GM23338 (cell line): ENCODE data around the gene ITGB3. TPM values are rescaled to one million over a fixed set of nuclear protein-coding genes. Genes with fewer than 3 reads are reported as not detected.

Experiments used
- ATAC-seq: fragments of 200-7000 bp; cut with Tn5 transposase; 3 replicates; pipeline ENCODE4 v1.9.1; 2020
- DNase-seq: peaks from one replicate; pipeline ENCODE4 v3.0.0-alpha.2; 2015; ENCODE audit warnings: low spot score
- H2AFZ ChIP-seq: fragments of 200-600 bp; sonication (generic); 2 replicates; pipeline ENCODE4 v1.8.0; 2016; ENCODE audit warnings: antibody characterized with exemption, mild to moderate bottlenecking, moderate library complexity
- H3F3A ChIP-seq: fragments of 200-600 bp; sonication (generic); replicated peaks from 2 replicates; pipeline ENCODE4 v1.8.0; 2017; ENCODE audit warnings: antibody characterized with exemption, mixed run types, low read depth
- H3K27ac ChIP-seq: fragments of 200-600 bp; sonication (generic); 2 replicates; pipeline ENCODE4 v1.6.1; 2016; ENCODE audit warnings: low read depth
- H3K27me3 ChIP-seq: fragments of 200-600 bp; sonication (generic); 2 replicates; pipeline ENCODE4 v1.8.0; 2016; ENCODE audit warnings: mild to moderate bottlenecking, mixed run types, moderate library complexity; ENCODE audit not compliant: insufficient read depth
- H3K36me3 ChIP-seq: fragments of 200-600 bp; sonication (generic); 2 replicates; pipeline ENCODE4 v1.8.0; 2016; ENCODE audit warnings: mild to moderate bottlenecking; ENCODE audit not compliant: insufficient read depth
- H3K4me1 ChIP-seq: fragments of 200-600 bp; sonication (generic); 2 replicates; pipeline ENCODE4 v1.8.0; 2016; ENCODE audit warnings: mild to moderate bottlenecking, moderate library complexity; ENCODE audit not compliant: insufficient read depth
- H3K4me2 ChIP-seq: fragments of 200-600 bp; sonication (generic); 2 replicates; pipeline ENCODE4 v1.7.1; 2017; ENCODE audit warnings: mixed run types
- H3K4me3 ChIP-seq: fragments of 200-600 bp; sonication (generic); 2 replicates; pipeline ENCODE4 v1.6.1; 2016; ENCODE audit warnings: mixed run types
- H3K79me2 ChIP-seq: fragments of 200-600 bp; sonication (generic); replicated peaks from 2 replicates; pipeline ENCODE4 v1.8.0; 2017; ENCODE audit warnings: mild to moderate bottlenecking; ENCODE audit not compliant: insufficient read depth
- H3K9me2 ChIP-seq: fragments of 200-600 bp; sonication (generic); 2 replicates; pipeline ENCODE4 v1.8.0; 2017; ENCODE audit not compliant: insufficient read depth
- H4K20me1 ChIP-seq: fragments of 200-600 bp; sonication (generic); replicated peaks from 2 replicates; pipeline ENCODE4 v1.8.0; 2017; ENCODE audit warnings: mild to moderate bottlenecking; ENCODE audit not compliant: insufficient read depth
- H3K27ac Mint-ChIP-seq: 2 replicates; pipeline ENCODE4 v1.8.0; 2020; ENCODE audit warnings: inconsistent platforms, mild to moderate bottlenecking, moderate library complexity, mixed read lengths
- H3K27me3 Mint-ChIP-seq: 3 replicates; pipeline ENCODE4 v1.8.0; 2022; ENCODE audit warnings: low read depth, mild to moderate bottlenecking, moderate library complexity, mixed read lengths, inconsistent platforms; ENCODE audit not compliant: insufficient read depth, poor library complexity
- H3K36me3 Mint-ChIP-seq: 3 replicates; pipeline ENCODE4 v1.8.0; 2021; ENCODE audit warnings: low read depth, mild to moderate bottlenecking, inconsistent platforms, moderate library complexity, mixed read lengths
- H3K4me1 Mint-ChIP-seq: 3 replicates; pipeline ENCODE4 v1.8.0; 2020; ENCODE audit warnings: mild to moderate bottlenecking, inconsistent platforms, mixed read lengths
- H3K4me3 Mint-ChIP-seq: 3 replicates; pipeline ENCODE4 v1.8.0; 2021; ENCODE audit warnings: moderate library complexity, mild to moderate bottlenecking, inconsistent platforms, mixed read lengths
- H3K9me3 Mint-ChIP-seq: 3 replicates; pipeline ENCODE4 v1.8.0; 2020; ENCODE audit warnings: moderate library complexity, mild to moderate bottlenecking, inconsistent platforms, mixed read lengths
- CREB1 ChIP-seq: fragments of 250-450 bp; sonication (Bioruptor Pico); IDR thresholded peaks from 2 replicates; pipeline ENCODE4 v1.5.0; 2020; ENCODE audit warnings: low read depth, mild to moderate bottlenecking, moderate library complexity
- EZH2phosphoT487 ChIP-seq: fragments of 200-600 bp; sonication (generic); IDR thresholded peaks from one replicate; pipeline ENCODE4 v1.8.1; 2018; ENCODE audit warnings: antibody characterized with exemption; ENCODE audit not compliant: unreplicated experiment
- POLR2AphosphoS5 ChIP-seq: IDR thresholded peaks from 2 replicates; pipeline ENCODE4 v1.6.1; 2016; ENCODE audit warnings: antibody characterized with exemption, low read depth
- STAT1 ChIP-seq: IDR thresholded peaks from one replicate; pipeline ENCODE4 v1.6.1; 2016; ENCODE audit warnings: antibody characterized with exemption; ENCODE audit not compliant: unreplicated experiment
- ZNF331 ChIP-seq: fragments of 250-450 bp; sonication (Bioruptor Pico); IDR thresholded peaks from 2 replicates; pipeline ENCODE4 v1.5.0; 2020; ENCODE audit warnings: low read depth, mild to moderate bottlenecking, moderate library complexity
- polyA plus RNA-seq: library from polyadenylated mRNA; unstranded; fragments of >200 nt; fragmentation: Nextera tagmentation; extraction: Ambion mirVana; gene quantifications from 2 replicates; pipeline ENCODE4 v1.2.1, GENCODE V29; 2016
- total RNA-seq: library from RNA; depleted of rRNA; stranded (reverse); fragments of >200 nt; shearing (Covaris generic); gene quantifications from 2 replicates; pipeline ENCODE4 v1.2.3, GENCODE V29; 2014
- TF ChIP-seq, protein P1 (sequence below): fragments of 250-450 bp; sonication (Bioruptor Pico); IDR thresholded peaks from 2 replicates; pipeline ENCODE4 v1.5.0; 2020; ENCODE audit warnings: mild to moderate bottlenecking, moderate library complexity
- TF ChIP-seq, protein P2 (sequence below): IDR thresholded peaks from 2 replicates; pipeline ENCODE4 v1.6.1; 2016; ENCODE audit warnings: antibody characterized with exemption
- TF ChIP-seq, protein P3 (sequence below), 2 experiments: fragments of 200-600 bp in 1 of 2; sonication (generic) in 1 of 2; conservative IDR thresholded peaks; 2 replicates each; pipeline versions ENCODE4 v1.5.1 to v1.6.1; 2016 to 2017; ENCODE audit warnings: antibody characterized with exemption in 2 of 2, low read depth in 2 of 2, mild to moderate bottlenecking in 2 of 2, moderate library complexity in 1 of 2

The ITGB3 gene
- total and polyA plus RNA-seq, 2 experiments from 2014 or later: 0.52 TPM; not detected in 1

DNA sequence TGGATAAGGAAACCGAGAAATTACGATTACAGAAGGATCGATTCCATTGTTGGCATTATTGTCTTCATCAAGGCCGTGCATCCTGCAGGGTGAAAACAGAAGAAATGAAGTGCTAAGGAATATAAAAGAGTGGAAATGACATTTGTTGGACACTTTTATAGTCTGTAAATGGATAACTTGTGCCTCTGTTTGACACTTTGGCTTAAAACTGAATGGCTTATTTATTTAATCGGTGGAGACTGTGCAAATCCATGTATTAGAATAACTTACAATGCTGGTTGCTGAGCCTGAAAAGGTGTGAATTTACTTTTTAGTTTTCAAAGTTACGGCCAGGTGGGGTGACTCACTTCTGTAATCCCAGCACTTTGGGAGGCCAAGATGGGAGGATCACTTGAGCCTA, 31.4 kb downstream of the ITGB3 start (continued):
- TF ChIP-seq, protein P1, sequence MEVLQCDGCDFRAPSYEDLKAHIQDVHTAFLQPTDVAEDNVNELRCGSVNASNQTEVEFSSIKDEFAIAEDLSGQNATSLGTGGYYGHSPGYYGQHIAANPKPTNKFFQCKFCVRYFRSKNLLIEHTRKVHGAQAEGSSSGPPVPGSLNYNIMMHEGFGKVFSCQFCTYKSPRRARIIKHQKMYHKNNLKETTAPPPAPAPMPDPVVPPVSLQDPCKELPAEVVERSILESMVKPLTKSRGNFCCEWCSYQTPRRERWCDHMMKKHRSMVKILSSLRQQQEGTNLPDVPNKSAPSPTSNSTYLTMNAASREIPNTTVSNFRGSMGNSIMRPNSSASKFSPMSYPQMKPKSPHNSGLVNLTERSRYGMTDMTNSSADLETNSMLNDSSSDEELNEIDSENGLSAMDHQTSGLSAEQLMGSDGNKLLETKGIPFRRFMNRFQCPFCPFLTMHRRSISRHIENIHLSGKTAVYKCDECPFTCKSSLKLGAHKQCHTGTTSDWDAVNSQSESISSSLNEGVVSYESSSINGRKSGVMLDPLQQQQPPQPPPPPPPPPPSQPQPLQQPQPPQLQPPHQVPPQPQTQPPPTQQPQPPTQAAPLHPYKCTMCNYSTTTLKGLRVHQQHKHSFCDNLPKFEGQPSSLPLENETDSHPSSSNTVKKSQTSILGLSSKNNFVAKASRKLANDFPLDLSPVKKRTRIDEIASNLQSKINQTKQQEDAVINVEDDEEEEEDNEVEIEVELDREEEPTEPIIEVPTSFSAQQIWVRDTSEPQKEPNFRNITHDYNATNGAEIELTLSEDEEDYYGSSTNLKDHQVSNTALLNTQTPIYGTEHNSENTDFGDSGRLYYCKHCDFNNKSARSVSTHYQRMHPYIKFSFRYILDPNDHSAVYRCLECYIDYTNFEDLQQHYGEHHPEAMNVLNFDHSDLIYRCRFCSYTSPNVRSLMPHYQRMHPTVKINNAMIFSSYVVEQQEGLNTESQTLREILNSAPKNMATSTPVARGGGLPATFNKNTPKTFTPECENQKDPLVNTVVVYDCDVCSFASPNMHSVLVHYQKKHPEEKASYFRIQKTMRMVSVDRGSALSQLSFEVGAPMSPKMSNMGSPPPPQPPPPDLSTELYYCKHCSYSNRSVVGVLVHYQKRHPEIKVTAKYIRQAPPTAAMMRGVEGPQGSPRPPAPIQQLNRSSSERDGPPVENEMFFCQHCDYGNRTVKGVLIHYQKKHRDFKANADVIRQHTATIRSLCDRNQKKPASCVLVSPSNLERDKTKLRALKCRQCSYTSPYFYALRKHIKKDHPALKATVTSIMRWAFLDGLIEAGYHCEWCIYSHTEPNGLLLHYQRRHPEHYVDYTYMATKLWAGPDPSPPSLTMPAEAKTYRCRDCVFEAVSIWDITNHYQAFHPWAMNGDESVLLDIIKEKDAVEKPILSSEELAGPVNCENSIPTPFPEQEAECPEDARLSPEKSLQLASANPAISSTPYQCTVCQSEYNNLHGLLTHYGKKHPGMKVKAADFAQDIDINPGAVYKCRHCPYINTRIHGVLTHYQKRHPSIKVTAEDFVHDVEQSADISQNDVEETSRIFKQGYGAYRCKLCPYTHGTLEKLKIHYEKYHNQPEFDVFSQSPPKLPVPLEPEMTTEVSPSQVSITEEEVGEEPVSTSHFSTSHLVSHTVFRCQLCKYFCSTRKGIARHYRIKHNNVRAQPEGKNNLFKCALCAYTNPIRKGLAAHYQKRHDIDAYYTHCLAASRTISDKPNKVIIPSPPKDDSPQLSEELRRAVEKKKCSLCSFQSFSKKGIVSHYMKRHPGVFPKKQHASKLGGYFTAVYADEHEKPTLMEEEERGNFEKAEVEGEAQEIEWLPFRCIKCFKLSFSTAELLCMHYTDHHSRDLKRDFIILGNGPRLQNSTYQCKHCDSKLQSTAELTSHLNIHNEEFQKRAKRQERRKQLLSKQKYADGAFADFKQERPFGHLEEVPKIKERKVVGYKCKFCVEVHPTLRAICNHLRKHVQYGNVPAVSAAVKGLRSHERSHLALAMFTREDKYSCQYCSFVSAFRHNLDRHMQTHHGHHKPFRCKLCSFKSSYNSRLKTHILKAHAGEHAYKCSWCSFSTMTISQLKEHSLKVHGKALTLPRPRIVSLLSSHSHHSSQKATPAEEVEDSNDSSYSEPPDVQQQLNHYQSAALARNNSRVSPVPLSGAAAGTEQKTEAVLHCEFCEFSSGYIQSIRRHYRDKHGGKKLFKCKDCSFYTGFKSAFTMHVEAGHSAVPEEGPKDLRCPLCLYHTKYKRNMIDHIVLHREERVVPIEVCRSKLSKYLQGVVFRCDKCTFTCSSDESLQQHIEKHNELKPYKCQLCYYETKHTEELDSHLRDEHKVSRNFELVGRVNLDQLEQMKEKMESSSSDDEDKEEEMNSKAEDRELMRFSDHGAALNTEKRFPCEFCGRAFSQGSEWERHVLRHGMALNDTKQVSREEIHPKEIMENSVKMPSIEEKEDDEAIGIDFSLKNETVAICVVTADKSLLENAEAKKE (CRISPR knock-in tag): no peak
- no peak for TF ChIP-seq CREB1 (CRISPR knock-in tag)
- TF ChIP-seq, protein P2, sequence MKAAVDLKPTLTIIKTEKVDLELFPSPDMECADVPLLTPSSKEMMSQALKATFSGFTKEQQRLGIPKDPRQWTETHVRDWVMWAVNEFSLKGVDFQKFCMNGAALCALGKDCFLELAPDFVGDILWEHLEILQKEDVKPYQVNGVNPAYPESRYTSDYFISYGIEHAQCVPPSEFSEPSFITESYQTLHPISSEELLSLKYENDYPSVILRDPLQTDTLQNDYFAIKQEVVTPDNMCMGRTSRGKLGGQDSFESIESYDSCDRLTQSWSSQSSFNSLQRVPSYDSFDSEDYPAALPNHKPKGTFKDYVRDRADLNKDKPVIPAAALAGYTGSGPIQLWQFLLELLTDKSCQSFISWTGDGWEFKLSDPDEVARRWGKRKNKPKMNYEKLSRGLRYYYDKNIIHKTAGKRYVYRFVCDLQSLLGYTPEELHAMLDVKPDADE: no peak

DNA sequence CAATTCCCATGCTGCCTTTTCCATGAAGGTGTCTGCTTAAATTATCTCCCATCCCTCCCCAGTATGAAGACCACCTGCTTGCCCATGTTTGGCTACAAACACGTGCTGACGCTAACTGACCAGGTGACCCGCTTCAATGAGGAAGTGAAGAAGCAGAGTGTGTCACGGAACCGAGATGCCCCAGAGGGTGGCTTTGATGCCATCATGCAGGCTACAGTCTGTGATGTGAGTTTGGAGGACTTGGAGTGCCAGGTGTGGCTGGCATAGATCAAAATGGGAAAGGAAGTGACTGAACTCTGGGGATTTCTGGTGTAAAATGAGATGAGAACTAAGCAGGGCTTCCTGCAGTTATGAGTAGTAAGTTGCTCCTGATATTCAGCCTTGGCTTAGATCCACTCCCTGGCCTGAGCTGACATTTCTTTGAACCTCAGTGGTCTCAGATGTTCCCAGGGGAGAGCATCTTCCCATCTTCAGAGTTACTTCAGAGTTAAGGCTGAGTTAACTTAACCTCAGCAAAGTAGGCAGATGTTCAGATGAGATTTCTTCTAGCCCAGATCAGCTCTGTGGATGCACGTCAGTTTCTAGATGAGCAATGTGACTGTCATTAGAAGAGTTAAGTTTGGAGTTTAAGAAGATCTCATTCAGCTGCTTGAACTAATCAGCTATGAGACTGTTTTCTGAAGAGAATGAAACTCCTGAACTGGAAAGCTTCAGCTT, 32.7 kb downstream of the ITGB3 start:
- Mint-ChIP-seq H3K9me3 (no peaks in the 10 kb centered on the region; the same call in 1 of the 3 replicates), H3K4me3 (no peak overlapping the region), H3K27me3 (peaks cover 6% of the 10 kb centered on the region), H3K36me3 (no peaks in the 10 kb centered on the region), H3K27ac (no peak overlapping the region), H3K4me1 (peaks cover 7% of the 10 kb centered on the region)
- ATAC-seq: no peak
- Histone ChIP-seq H3K4me1 (peaks cover 5% of the 10 kb centered on the region; the same call in 1 of the 2 replicates), H3K27me3 (0 out of 2 replicates have a peak, but pooled peaks cover 4% of the 10 kb centered on the region), H3K27ac (no peak overlapping the region), H3K79me2 (no peaks in the 10 kb centered on the region), H3K36me3 (no peaks in the 10 kb centered on the region), H4K20me1 (no peaks in the 10 kb centered on the region; the same call in 1 of the 2 replicates), H2AFZ (no peak overlapping the region), H3K9me2 (peaks cover 12% of the 10 kb centered on the region; the same call in 1 of the 2 replicates), H3F3A (no peaks in the 10 kb centered on the region), H3K4me3 (no peak overlapping the region), H3K4me2 (no peak overlapping the region)
- no peak for DNase-seq
- TF ChIP-seq ZNF331 (CRISPR knock-in tag) (no peak), STAT1 (no peak), POLR2AphosphoS5 (no peak), EZH2phosphoT487 (no peak)
- TF ChIP-seq, protein P2: no peak
- TF ChIP-seq, protein P3, sequence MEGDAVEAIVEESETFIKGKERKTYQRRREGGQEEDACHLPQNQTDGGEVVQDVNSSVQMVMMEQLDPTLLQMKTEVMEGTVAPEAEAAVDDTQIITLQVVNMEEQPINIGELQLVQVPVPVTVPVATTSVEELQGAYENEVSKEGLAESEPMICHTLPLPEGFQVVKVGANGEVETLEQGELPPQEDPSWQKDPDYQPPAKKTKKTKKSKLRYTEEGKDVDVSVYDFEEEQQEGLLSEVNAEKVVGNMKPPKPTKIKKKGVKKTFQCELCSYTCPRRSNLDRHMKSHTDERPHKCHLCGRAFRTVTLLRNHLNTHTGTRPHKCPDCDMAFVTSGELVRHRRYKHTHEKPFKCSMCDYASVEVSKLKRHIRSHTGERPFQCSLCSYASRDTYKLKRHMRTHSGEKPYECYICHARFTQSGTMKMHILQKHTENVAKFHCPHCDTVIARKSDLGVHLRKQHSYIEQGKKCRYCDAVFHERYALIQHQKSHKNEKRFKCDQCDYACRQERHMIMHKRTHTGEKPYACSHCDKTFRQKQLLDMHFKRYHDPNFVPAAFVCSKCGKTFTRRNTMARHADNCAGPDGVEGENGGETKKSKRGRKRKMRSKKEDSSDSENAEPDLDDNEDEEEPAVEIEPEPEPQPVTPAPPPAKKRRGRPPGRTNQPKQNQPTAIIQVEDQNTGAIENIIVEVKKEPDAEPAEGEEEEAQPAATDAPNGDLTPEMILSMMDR (conservative IDR thresholded peaks at IDR 0.05; ENCODE audit: low read depth in 2 of 2): no peak
